Gastroesophageal sphincter (tissue), 4 donors: ENCODE measurements around the gene NNMT. TPM values are rescaled to one million over a fixed set of nuclear protein-coding genes. Genes with fewer than 3 reads are reported as not detected.

ENCODE experiments used
- ATAC-seq: fragments of 150-250 bp; one replicate; pipeline ENCODE4 v1.9.1; 2016; ENCODE audit warnings: mild to moderate bottlenecking, moderate library complexity
- H3K27ac ChIP-seq, 4 donors: fragments of 200-600 bp; sonication (generic) in 3 of 4; 1 replicate in 3 of 4; 2 replicates in 1 of 4; pipeline ENCODE4 v1.5.1; 2016 to 2019
- H3K27me3 ChIP-seq: fragments of 200-600 bp; sonication (generic); one replicate; pipeline ENCODE4 v1.5.1; 2019
- H3K36me3 ChIP-seq, 2 donors: fragments of 200-600 bp; sonication (generic); one replicate each; pipeline ENCODE4 v1.5.1; 2019; ENCODE audit warnings: control low read depth in 1 of 2
- H3K4me1 ChIP-seq, 3 donors: fragments of 200-600 bp; sonication (generic); 1 replicate in 2 of 3; 2 replicates in 1 of 3; pipeline ENCODE4 v1.5.1; 2016 to 2019; ENCODE audit warnings: control low read depth in 2 of 3
- H3K4me3 ChIP-seq, 2 donors: fragments of 200-600 bp; sonication (generic); one replicate each; pipeline ENCODE4 v1.5.1; 2019; ENCODE audit warnings: mild to moderate bottlenecking in 1 of 2, moderate library complexity in 1 of 2
- H3K9me3 ChIP-seq, 3 donors: fragments of 200-600 bp; sonication (generic); one replicate each; pipeline ENCODE4 v1.5.1; 2017 to 2019; ENCODE audit warnings: control low read depth in 2 of 3
- EP300 ChIP-seq: sonication (generic); formaldehyde crosslinking; IDR thresholded peaks from one replicate; pipeline ENCODE4 v1.6.1; 2017; ENCODE audit warnings: antibody characterized with exemption, mild to moderate bottlenecking
- POLR2A ChIP-seq, 2 donors: fragments of 450-650 bp; IDR thresholded peaks; one replicate each; pipeline ENCODE4 v1.6.1; 2017; ENCODE audit warnings: antibody characterized with exemption in 2 of 2, mild to moderate bottlenecking in 2 of 2, moderate library complexity in 1 of 2
- POLR2AphosphoS5 ChIP-seq: sonication (generic); formaldehyde crosslinking; IDR thresholded peaks from one replicate; pipeline ENCODE4 v1.6.1; 2017; ENCODE audit warnings: antibody characterized with exemption
- WGBS, 2 donors: methylation state at CpG; one replicate each; pipeline ENCODE4 v1.1.5; 2018; ENCODE audit warnings: low coverage in 1 of 2; 5-methylcytosine and 5-hydroxymethylcytosine counted together
- total RNA-seq, 4 donors: library from RNA; depleted of rRNA; stranded (reverse); fragments of >200 nt; gene quantifications; one replicate each; pipeline ENCODE4 v1.1.0, GENCODE V29; 2016
- TF ChIP-seq, protein P1 (sequence below), 4 experiments: fragments of 200-600 bp in 2 of 4; fragments of 450-650 bp in 2 of 4; sonication (generic) in 1 of 4; IDR thresholded peaks; one replicate each; pipeline ENCODE4 v1.5.1; 2017 to 2019; ENCODE audit warnings: antibody characterized with exemption in 4 of 4, mild to moderate bottlenecking in 2 of 4, moderate library complexity in 2 of 4

NNMT gene
- total RNA-seq, 4 donors from 2014 or later: 39.4 to 409 (median 243) TPM

DNA sequence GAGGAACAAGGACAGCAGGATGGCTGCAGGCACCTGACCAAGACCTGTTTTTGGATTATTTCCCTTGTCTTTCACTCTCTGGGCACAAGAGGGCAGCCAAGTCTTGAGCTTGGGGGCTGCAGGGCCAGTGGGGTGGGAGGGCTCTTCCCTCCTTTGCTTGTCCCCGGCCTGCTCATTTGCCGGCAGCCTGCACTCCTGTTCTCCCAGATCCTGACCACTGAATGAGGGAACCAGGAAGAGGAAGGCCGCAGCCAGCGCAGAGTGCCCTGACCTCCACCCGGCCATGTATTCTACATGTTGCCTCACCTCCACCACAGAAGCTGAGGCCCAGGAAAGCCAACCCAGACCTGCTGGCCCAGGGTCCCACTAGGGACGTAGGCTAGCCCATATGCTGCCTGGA lies 15.5 kb upstream of the NNMT start:
- peak overlapping the region in 3 of 4 donors; percentile 13 to 58 (median 41) for H3K27ac ChIP-seq
- WGBS, 2 donors: 50% methylated on average over 2 of the region's 6 CpGs; no CpG with 5 or more reads in 1 of the 2 donors
- peaks cover 52% of the 10 kb centered on the region for H3K27me3 ChIP-seq
- TF ChIP-seq, protein P1, sequence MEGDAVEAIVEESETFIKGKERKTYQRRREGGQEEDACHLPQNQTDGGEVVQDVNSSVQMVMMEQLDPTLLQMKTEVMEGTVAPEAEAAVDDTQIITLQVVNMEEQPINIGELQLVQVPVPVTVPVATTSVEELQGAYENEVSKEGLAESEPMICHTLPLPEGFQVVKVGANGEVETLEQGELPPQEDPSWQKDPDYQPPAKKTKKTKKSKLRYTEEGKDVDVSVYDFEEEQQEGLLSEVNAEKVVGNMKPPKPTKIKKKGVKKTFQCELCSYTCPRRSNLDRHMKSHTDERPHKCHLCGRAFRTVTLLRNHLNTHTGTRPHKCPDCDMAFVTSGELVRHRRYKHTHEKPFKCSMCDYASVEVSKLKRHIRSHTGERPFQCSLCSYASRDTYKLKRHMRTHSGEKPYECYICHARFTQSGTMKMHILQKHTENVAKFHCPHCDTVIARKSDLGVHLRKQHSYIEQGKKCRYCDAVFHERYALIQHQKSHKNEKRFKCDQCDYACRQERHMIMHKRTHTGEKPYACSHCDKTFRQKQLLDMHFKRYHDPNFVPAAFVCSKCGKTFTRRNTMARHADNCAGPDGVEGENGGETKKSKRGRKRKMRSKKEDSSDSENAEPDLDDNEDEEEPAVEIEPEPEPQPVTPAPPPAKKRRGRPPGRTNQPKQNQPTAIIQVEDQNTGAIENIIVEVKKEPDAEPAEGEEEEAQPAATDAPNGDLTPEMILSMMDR (IDR thresholded peaks at IDR 0.05): peak in 3 of 4 experiments; percentile 15 to 38 (median 36)
- TF ChIP-seq POLR2AphosphoS5: no peak
- H3K9me3 ChIP-seq: no peaks in the 10 kb centered on the region
- peaks cover 0 to 22% (median 7%) of the 10 kb centered on the region in 3 donors for H3K4me1 ChIP-seq
- H3K4me3 ChIP-seq: no peak overlapping the region
- ATAC-seq: peak; percentile 54
- H3K36me3 ChIP-seq: no peaks in the 10 kb centered on the region

DNA sequence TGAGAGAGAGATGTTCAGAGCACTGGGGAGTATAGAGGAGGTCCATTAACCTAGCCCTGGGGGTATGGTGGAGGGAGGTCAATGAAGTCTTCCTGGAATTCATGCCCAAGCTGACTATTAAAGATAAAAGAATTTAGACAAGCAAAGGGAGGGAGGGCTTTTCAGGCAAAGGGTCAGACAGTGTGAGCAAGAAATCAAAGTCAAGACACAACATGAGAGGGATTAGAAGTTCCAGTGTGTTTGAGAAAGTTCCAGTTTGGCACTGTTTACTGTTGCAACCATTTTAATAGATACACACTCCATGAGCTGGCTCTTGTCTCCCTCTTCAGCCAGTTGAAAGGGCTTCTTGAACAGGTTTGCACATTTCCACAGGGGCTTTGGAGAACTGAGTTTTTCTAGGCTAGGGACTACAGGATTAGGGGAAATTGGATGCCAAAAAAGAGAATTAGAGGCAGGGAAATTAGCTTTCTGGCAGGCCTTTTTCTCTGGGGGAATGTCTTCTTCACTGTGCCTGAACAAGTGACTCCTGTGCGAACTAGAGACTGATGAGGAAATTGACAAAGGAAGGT lies 14.7 kb upstream of the NNMT start:
- Histone ChIP-seq H3K27me3 (peaks cover 44% of the 10 kb centered on the region), H3K9me3 (no peaks in the 10 kb centered on the region), H3K27ac (peak overlapping the region in 3 of 4 donors; percentile 6 to 58 (median 41)), H3K36me3 (no peaks in the 10 kb centered on the region), H3K4me3 (no peak overlapping the region), H3K4me1 (peaks cover 0 to 17% (median 7%) of the 10 kb centered on the region in 3 donors)
- WGBS, 2 donors: 83% methylated on average over 1 of the region's 1 CpG; no CpG with 5 or more reads in 1 of the 2 donors
- ATAC-seq: no peak
- TF ChIP-seq EP300 (no peak), POLR2AphosphoS5 (peak; percentile 26)

DNA sequence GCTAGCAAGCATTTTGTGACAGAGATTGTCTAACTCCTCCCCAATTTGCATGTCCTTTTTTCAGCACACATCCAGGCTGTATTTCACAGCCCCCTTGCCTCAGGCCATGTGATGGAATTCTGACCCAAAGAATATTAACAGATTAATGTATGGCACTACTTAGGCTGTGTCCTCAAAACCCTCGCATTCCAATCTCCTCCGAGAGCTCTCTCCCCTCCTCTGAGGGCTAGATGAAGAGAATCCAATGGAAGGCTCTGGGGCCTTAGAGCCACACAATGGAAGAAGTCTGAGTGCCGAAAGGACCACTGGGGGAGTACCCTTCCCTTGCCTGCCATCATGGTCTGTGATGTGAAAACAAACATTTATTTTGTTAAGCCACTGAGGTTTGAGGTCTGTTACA lies 13.7 kb upstream of the NNMT start:
- no peaks in the 10 kb centered on the region for H3K36me3 ChIP-seq
- H3K27me3 ChIP-seq: peaks cover 35% of the 10 kb centered on the region
- no peak for ATAC-seq
- 71 to 100% methylated on average over 1 to 2 of the region's 3 CpGs for whole genome bisulfite sequencing, 2 donors
- H3K9me3 ChIP-seq: no peaks in the 10 kb centered on the region
- TF ChIP-seq, protein P1 (IDR thresholded peaks at IDR 0.05): no peak
- TF ChIP-seq POLR2A (IDR thresholded peaks at IDR 0.05) (no peak), EP300 (no peak), POLR2AphosphoS5 (no peak)
- H3K4me1 ChIP-seq: peaks cover 0 to 17% (median 7%) of the 10 kb centered on the region in 3 donors
- no peak overlapping the region for H3K4me3 ChIP-seq
- H3K27ac ChIP-seq: no peak overlapping the region

DNA sequence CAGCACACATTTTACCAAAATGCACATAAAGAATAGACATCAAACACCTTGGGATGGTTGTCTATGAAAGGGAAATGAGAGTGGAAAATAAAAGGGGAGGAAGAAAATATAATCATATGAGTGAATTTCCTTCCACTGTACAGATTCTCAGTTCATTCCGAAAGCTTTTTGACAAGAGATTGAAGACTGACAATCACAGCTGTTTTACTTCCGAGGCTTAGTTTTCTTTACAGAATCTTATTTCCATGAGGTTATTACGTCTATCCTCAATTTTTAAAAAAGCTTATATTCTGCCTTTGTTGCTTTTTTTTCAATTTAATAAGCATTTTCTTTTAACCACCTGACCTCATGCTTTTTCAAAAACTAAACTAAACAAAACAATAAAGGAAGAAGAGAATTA lies 12.8 kb upstream of the NNMT start:
- H3K27me3 ChIP-seq: peaks cover 27% of the 10 kb centered on the region
- no peaks in the 10 kb centered on the region for H3K9me3 ChIP-seq
- WGBS, 2 donors: 74 to 86% methylated on average over 3 of the region's 3 CpGs
- H3K36me3 ChIP-seq: no peaks in the 10 kb centered on the region
- ATAC-seq: no peak
- no peak overlapping the region for H3K27ac ChIP-seq
- peaks cover 0 to 17% (median 7%) of the 10 kb centered on the region in 3 donors for H3K4me1 ChIP-seq
- no peak overlapping the region for H3K4me3 ChIP-seq
- TF ChIP-seq POLR2A (IDR thresholded peaks at IDR 0.05): no peak
- no peak for TF ChIP-seq EP300
- TF ChIP-seq POLR2AphosphoS5: no peak
- TF ChIP-seq, protein P1 (IDR thresholded peaks at IDR 0.05): no peak

DNA sequence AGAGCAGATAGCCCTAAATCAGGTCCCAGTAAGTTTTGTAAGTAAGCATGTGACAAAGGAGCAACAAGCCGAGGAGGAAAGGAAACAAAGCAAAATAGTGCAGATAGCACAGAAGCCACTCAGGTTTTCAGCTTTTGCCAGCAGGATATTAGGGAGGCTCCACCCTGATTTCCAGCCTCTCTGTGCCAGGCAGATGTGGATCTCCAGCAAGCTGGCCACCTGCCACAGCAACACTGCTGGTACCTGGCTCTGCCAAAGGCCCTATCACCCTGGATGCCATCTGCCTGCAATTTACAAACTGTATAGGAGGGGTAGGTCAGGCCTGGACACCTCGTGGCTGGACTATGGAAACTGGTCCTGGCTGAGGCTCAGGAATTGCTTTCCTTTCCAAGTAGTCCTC lies 12.2 kb upstream of the NNMT start:
- Histone ChIP-seq H3K4me3 (no peak overlapping the region), H3K9me3 (no peaks in the 10 kb centered on the region), H3K27ac (peak overlapping the region in 1 of 4 donors; percentile 39), H3K27me3 (peaks cover 22% of the 10 kb centered on the region), H3K4me1 (peaks cover 0 to 17% (median 7%) of the 10 kb centered on the region in 3 donors), H3K36me3 (no peaks in the 10 kb centered on the region)
- TF ChIP-seq, protein P1 (IDR thresholded peaks at IDR 0.05): no peak
- TF ChIP-seq EP300 (no peak), POLR2A (IDR thresholded peaks at IDR 0.05) (no peak), POLR2AphosphoS5 (no peak)
- ATAC-seq: no peak
- WGBS, 2 donors: 50 to 83% methylated on average over 1 to 2 of the region's 2 CpGs
